Measurements from ENCODE around the gene JAG2. TPM values are rescaled to one million over a fixed set of nuclear protein-coding genes. Genes with fewer than 3 reads are reported as not detected.

Gene JAG2
- total and polyA plus RNA-seq, 4 experiments from 2014 or later = 0.29 to 0.80 TPM; not detected in 2

DNA sequence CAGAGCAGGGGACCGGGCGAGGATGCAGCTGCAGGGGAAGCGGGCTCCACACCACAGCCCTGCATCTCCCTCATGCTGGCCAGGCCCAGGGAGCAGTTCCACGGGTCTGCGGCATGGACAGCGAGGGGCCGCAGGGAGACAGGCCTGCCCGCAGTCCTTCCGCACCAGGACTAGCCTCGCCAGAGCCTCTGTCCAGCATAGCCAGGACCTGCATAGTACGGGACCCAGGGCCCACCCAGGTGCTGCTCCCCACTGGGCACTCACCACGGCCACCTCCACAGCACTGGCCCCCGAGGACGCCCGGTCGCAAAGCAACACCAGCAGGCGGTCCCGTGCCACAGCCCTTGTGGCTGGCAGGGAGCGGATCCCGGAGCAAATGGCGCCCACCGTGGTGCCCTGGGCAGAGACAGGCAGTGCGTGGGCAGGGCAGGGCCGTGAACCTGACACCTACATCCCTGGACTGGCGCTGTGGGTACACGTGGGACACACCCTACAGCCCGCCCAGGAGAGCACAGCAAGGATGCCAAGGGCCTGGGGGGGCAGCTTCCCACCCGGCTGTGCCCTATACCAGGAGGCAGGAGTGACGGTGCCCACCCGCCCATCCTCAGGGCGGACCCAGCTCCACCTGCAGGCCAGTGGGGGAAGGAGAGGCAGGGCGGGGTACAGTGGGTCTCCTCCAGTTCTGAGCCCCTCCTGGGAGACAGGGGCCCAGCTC is 23.8 kb downstream of the JAG2 start:
- H3K4me1 ChIP-seq (ENCODE audit: insufficient read depth, low read length) = no peaks in the 10 kb centered on the region
- no peak overlapping the region for H3K4me3 Mint-ChIP-seq
- peaks cover 0 to 12% (median 8%) of the 10 kb centered on the region in 8 donors for H3K9me3 Mint-ChIP-seq
- CTCF ChIA-PET (ENCODE audit: partially characterized antibody) = no interaction called here
- no peaks in the 10 kb centered on the region for H3K27me3 Mint-ChIP-seq
- H3K27ac Mint-ChIP-seq = no peak overlapping the region
- H3K9me3 ChIP-seq (ENCODE audit: control insufficient read depth in 1 of 2, low read length in 2 of 2) = peaks cover 0 to 5% of the 10 kb centered on the region in 2 donors
- H3K27me3 ChIP-seq (ENCODE audit: insufficient read depth, low read length) = no peaks in the 10 kb centered on the region
- no peaks in the 10 kb centered on the region for H3K36me3 Mint-ChIP-seq
- DNase-seq = peak in 1 of 5 donors; percentile 22
- no peaks in the 10 kb centered on the region for H3K4me1 Mint-ChIP-seq
- no peaks in the 10 kb centered on the region for H3K36me3 ChIP-seq (ENCODE audit: insufficient read depth, low read length)
- H3K27ac ChIP-seq (ENCODE audit: low read depth, low read length) = no peak overlapping the region
- H3K4me3 ChIP-seq (ENCODE audit: low read length in 2 of 2) = no peak overlapping the region
- intact Hi-C loops (cut with micrococcal nuclease) = no loop called here
- POLR2A ChIA-PET (ENCODE audit: partially characterized antibody) = no interaction called here

DNA sequence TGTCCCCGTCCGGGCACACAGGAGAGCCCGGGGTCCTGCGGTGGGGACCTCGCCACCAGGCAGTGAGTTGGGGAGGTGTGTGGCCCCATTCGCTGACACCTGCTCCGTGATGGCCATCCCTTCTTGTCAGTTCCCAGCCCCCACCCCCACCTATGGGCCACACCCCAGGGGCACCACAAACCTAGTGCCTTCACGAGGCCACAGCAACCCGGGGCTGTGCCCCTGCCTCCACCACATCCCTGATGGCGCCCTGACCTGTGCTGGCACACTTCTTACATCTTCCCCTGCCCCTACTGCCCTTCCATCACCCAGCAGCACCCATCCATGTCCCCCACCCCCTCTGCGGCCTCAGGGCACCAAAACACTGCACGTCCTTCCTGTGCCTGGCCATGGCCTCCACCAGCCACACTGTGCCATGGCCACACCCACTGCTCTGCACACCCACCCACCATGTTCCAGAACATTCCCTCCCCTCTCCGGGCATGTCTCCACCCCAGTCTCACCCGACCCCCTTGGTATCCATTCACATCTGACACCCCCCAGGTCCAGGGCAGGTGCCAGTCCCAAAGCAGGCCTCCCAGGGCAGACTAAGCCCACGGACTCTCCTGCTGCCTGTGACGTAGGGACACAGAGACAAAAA is 24.4 kb downstream of the JAG2 start:
- peak in 1 of 5 donors; percentile 27 for DNase-seq
- H3K9me3 Mint-ChIP-seq = peaks cover 0 to 15% (median 8%) of the 10 kb centered on the region in 8 donors
- Histone ChIP-seq H3K27me3 (ENCODE audit: insufficient read depth, low read length) (no peaks in the 10 kb centered on the region), H3K36me3 (ENCODE audit: insufficient read depth, low read length) (no peaks in the 10 kb centered on the region), H3K9me3 (ENCODE audit: control insufficient read depth in 1 of 2, low read length in 2 of 2) (peaks cover 0 to 9% of the 10 kb centered on the region in 2 donors), H3K4me3 (ENCODE audit: low read length in 2 of 2) (no peak overlapping the region), H3K4me1 (ENCODE audit: insufficient read depth, low read length) (no peaks in the 10 kb centered on the region), H3K27ac (ENCODE audit: low read depth, low read length) (no peak overlapping the region)
- H3K27me3 Mint-ChIP-seq = no peaks in the 10 kb centered on the region
- no peaks in the 10 kb centered on the region for H3K36me3 Mint-ChIP-seq
- intact Hi-C loops (cut with micrococcal nuclease) = no loop called here
- no peak overlapping the region for H3K4me3 Mint-ChIP-seq
- CTCF ChIA-PET (ENCODE audit: partially characterized antibody) = no interaction called here
- POLR2A ChIA-PET (ENCODE audit: partially characterized antibody) = no interaction called here
- H3K27ac Mint-ChIP-seq = no peak overlapping the region
- no peaks in the 10 kb centered on the region for H3K4me1 Mint-ChIP-seq

DNA sequence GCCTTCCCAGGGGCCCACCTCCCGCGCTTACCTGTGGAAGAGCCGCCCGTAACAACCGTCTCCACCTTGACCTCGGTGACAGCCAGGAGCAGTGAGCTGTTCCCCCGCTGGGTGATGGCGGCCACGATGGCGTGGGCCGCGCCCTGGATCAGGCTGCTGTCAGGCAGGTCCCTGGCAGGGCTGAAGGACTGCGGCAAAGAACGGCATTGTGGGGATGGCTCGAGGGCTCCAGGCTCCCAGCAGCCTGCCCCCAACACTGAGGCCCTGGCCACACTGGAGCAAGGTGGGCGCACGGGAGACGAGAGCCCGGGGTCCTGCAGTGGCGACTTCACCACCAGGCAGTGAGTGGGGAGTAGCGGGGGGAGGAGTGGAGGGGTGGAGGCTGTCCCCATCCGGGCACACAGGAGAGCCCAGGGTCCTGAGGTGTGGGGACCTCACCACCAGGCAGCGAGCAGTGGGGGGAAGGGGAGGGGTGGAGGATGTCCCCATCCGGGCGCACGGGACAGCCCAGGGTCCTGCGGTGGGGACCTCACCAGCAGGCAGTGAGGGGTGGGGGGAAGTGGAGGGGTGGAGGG is 25.0 kb downstream of the JAG2 start:
- H3K4me1 ChIP-seq (ENCODE audit: insufficient read depth, low read length) = no peaks in the 10 kb centered on the region
- DNase-seq = peak in 1 of 5 donors; percentile 13
- H3K27ac Mint-ChIP-seq = no peak overlapping the region
- no peak overlapping the region for H3K4me3 ChIP-seq (ENCODE audit: low read length in 2 of 2)
- H3K27me3 Mint-ChIP-seq = no peaks in the 10 kb centered on the region
- no peaks in the 10 kb centered on the region for H3K36me3 Mint-ChIP-seq
- H3K36me3 ChIP-seq (ENCODE audit: insufficient read depth, low read length) = no peaks in the 10 kb centered on the region
- H3K27me3 ChIP-seq (ENCODE audit: insufficient read depth, low read length) = no peaks in the 10 kb centered on the region
- H3K9me3 Mint-ChIP-seq = peaks cover 0 to 15% (median 8%) of the 10 kb centered on the region in 8 donors
- no peak overlapping the region for H3K27ac ChIP-seq (ENCODE audit: low read depth, low read length)
- H3K4me3 Mint-ChIP-seq = no peak overlapping the region
- H3K9me3 ChIP-seq (ENCODE audit: control insufficient read depth in 1 of 2, low read length in 2 of 2) = peaks cover 0 to 9% of the 10 kb centered on the region in 2 donors
- POLR2A ChIA-PET (ENCODE audit: partially characterized antibody) = no interaction called here
- intact Hi-C loops (cut with micrococcal nuclease) = no loop called here
- H3K4me1 Mint-ChIP-seq = no peaks in the 10 kb centered on the region
- CTCF ChIA-PET (ENCODE audit: partially characterized antibody) = no interaction called here

DNA sequence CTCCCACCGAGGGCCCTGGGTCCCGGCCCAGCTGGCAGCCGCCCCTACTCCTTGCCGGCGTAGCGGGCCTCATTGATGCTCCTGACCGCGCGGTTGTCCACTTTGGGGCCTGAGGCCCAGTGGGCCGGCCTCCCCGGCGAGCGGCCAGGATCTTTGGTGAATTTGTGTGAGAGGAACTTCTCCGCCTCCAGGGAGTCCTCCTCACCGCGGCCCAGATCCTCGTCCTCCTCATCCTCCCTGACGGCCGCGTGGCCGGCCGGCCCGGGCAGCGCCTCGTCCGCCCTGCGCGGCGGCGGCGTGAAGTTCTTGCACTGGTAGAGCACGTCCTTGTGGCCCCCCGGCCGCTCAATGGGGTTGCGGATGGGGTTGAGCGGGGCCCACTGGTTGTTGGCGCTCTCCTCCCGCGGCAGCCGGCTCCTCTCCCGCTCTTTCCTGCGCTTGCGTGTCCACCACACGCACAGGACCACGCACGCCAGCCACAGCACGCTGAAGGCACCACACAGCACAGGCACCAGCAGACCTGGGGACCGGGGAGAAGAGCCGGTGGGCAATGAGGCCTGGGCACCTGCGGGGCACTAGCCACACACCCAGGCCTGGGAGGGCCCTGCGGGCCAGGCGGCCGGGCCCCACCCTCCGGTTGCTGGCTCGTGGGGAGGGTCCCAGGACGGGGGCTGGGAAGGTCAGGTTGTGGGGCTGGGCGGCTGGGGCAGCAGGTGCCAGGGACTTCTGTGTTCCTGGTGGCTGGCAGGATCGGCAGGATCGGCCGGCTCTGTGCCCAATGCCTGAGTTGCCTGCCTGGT is 25.7 kb downstream of the JAG2 start:
- POLR2A ChIA-PET (ENCODE audit: partially characterized antibody) = no interaction called here
- Histone ChIP-seq H3K27ac (ENCODE audit: low read depth, low read length) (no peak overlapping the region), H3K27me3 (ENCODE audit: insufficient read depth, low read length) (no peaks in the 10 kb centered on the region), H3K9me3 (ENCODE audit: control insufficient read depth in 1 of 2, low read length in 2 of 2) (peaks cover 0 to 9% of the 10 kb centered on the region in 2 donors), H3K36me3 (ENCODE audit: insufficient read depth, low read length) (no peaks in the 10 kb centered on the region), H3K4me1 (ENCODE audit: insufficient read depth, low read length) (no peaks in the 10 kb centered on the region), H3K4me3 (ENCODE audit: low read length in 2 of 2) (no peak overlapping the region)
- H3K27ac Mint-ChIP-seq = no peak overlapping the region
- peaks cover 0 to 15% (median 8%) of the 10 kb centered on the region in 8 donors for H3K9me3 Mint-ChIP-seq
- CTCF ChIA-PET (ENCODE audit: partially characterized antibody) = no interaction called here
- no peaks in the 10 kb centered on the region for H3K27me3 Mint-ChIP-seq
- no peaks in the 10 kb centered on the region for H3K4me1 Mint-ChIP-seq
- no peak overlapping the region for H3K4me3 Mint-ChIP-seq
- DNase-seq = peak in 1 of 5 donors; percentile 20
- H3K36me3 Mint-ChIP-seq = no peaks in the 10 kb centered on the region
- intact Hi-C loops (cut with micrococcal nuclease) = no loop called here

DNA sequence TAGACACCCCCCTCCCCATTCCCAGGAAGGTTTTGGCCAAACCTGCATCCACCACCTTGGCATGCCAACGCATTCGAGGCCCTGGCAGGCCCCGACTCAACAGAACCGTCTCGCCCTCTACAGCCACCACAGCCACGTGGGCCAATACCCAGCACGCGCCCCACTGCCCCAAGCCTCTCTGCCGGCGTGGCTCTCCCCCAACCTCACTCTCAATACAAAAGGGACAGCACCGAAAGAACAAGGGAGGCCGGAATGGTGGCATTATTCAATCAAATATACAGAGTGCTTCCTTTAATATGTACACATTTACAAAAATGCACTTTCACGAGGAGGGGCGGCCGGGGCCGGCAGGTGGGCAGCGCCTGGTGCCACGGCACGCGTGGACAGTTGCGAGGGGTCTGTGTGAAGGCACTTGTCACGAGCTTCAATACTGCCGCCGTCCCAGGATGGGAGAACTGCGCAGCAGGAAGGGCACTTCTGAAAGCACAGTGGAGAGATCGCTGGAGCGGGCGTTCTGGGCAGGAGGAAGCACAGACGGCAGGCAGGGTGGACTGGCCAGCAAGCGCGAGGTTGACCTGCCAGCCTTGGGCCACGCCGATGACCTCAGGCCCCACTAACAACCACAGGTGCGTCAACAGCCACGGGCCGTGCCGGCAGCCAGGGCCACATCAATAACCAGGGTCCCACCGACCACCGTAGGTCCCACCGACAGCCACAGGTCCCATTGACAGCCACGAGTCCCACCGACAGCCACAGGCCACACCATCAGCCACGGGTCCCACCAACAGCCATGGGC is 26.9 kb downstream of the JAG2 start:
- CTCF ChIA-PET (ENCODE audit: partially characterized antibody) = no interaction called here
- no peak overlapping the region for H3K4me3 Mint-ChIP-seq

DNA sequence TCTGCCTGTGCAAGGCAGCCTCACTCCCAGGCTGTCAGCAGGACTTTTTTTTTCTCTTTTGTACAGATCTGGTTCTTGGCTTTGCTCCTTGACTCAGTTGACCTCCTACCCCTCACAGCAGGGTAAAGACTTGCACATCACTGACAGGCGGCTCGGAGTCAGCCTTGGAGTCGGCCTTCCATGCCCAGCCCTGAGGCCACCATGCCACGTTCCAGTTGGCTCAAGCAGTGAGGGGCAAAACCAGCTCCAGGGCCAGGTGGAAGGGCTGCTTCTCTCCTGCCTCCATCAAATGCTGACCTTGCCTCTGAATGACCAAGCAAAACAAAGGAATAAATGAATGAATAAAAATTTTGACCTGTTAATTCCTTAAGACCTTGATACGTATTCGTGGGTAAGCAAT is 27.6 kb downstream of the JAG2 start:
- H3K36me3 ChIP-seq (ENCODE audit: insufficient read depth, low read length) = no peaks in the 10 kb centered on the region
- Mint-ChIP-seq H3K9me3 (peaks cover 0 to 15% (median 8%) of the 10 kb centered on the region in 8 donors), H3K36me3 (no peaks in the 10 kb centered on the region), H3K4me1 (no peaks in the 10 kb centered on the region), H3K27ac (no peak overlapping the region), H3K27me3 (no peaks in the 10 kb centered on the region), H3K4me3 (no peak overlapping the region)
- no peak for DNase-seq
- H3K4me3 ChIP-seq (ENCODE audit: low read length in 2 of 2) = no peak overlapping the region
- H3K27ac ChIP-seq (ENCODE audit: low read depth, low read length) = no peak overlapping the region
- no peaks in the 10 kb centered on the region for H3K4me1 ChIP-seq (ENCODE audit: insufficient read depth, low read length)
- ChIA-PET CTCF (ENCODE audit: partially characterized antibody) (no interaction called here), POLR2A (ENCODE audit: partially characterized antibody) (no interaction called here)
- intact Hi-C loops (cut with micrococcal nuclease) = no loop called here
- no peaks in the 10 kb centered on the region for H3K27me3 ChIP-seq (ENCODE audit: insufficient read depth, low read length)
- H3K9me3 ChIP-seq (ENCODE audit: control insufficient read depth in 1 of 2, low read length in 2 of 2) = peaks cover 0 to 9% of the 10 kb centered on the region in 2 donors

More for the DNA sequence above, 26.9 kb downstream of the JAG2 start:
- Histone ChIP-seq H3K36me3 (ENCODE audit: insufficient read depth, low read length) (no peaks in the 10 kb centered on the region), H3K27ac (ENCODE audit: low read depth, low read length) (no peak overlapping the region), H3K4me3 (ENCODE audit: low read length in 2 of 2) (no peak overlapping the region), H3K4me1 (ENCODE audit: insufficient read depth, low read length) (no peaks in the 10 kb centered on the region), H3K9me3 (ENCODE audit: control insufficient read depth in 1 of 2, low read length in 2 of 2) (peaks cover 0 to 9% of the 10 kb centered on the region in 2 donors), H3K27me3 (ENCODE audit: insufficient read depth, low read length) (no peaks in the 10 kb centered on the region)
- no peak overlapping the region for H3K27ac Mint-ChIP-seq
- H3K9me3 Mint-ChIP-seq = peaks cover 0 to 15% (median 8%) of the 10 kb centered on the region in 8 donors
- no peaks in the 10 kb centered on the region for H3K36me3 Mint-ChIP-seq
- intact Hi-C loops (cut with micrococcal nuclease) = no loop called here
- POLR2A ChIA-PET (ENCODE audit: partially characterized antibody) = no interaction called here
- no peaks in the 10 kb centered on the region for H3K27me3 Mint-ChIP-seq
- DNase-seq = peak in 1 of 5 donors; percentile 19
- H3K4me1 Mint-ChIP-seq = no peaks in the 10 kb centered on the region

Data from CD4-positive, alpha-beta memory T cell (primary cell).